Lower lobe of right lung (tissue), 2 donors: Measurements from ENCODE around the gene GRN. TPM values are rescaled to one million over a fixed set of nuclear protein-coding genes. Genes with fewer than 3 reads are reported as not detected.

ENCODE experiments used
- ATAC-seq, 2 donors: fragments of 200-7000 bp; cut with Tn5 transposase; one replicate each; pipeline ENCODE4 v1.9.1; 2020 to 2022; ENCODE audit warnings: mild to moderate bottlenecking in 2 of 2, moderate library complexity in 2 of 2
- DNase-seq: peaks from one replicate; pipeline ENCODE4 v3.0.0-alpha.2; 2020
- H3K27ac ChIP-seq: fragments of 200-600 bp; one replicate; pipeline ENCODE4 v1.8.0; 2022
- H3K27me3 ChIP-seq: fragments of 200-600 bp; one replicate; pipeline ENCODE4 v1.8.0; 2022; ENCODE audit warnings: low read depth
- H3K36me3 ChIP-seq: fragments of 200-600 bp; one replicate; pipeline ENCODE4 v1.8.0; 2022; ENCODE audit warnings: mild to moderate bottlenecking
- H3K4me1 ChIP-seq: fragments of 200-600 bp; one replicate; pipeline ENCODE4 v1.8.0; 2022
- H3K4me3 ChIP-seq: fragments of 200-600 bp; one replicate; pipeline ENCODE4 v1.8.0; 2022; ENCODE audit warnings: mild to moderate bottlenecking
- H3K9me3 ChIP-seq: fragments of 200-600 bp; one replicate; pipeline ENCODE4 v1.8.0; 2022
- intact Hi-C: fragments of 100-400 bp; cut with DNase I; formaldehyde crosslinking; loops from one replicate; pipeline ENCODE4 v1.11.0; 2022
- total RNA-seq: library from RNA; stranded (reverse); fragmentation: NEBNext Ultra II Directional; extraction: Animal tissue kit (Norgen Biotek cat#: 25700); gene quantifications from one replicate; pipeline ENCODE4 v1.2.1, GENCODE V29; 2021
- TF ChIP-seq, protein P1 (sequence below): fragments of 200-600 bp; IDR thresholded peaks from one replicate; pipeline ENCODE4 v1.8.0; 2022; ENCODE audit warnings: antibody characterized with exemption, mild to moderate bottlenecking
- donor health status: DM: no; HTN: yes; CAD: no; lungs with severe emphysema.

The GRN gene
- total RNA-seq, 1 donor from 2014 or later, result 1,241 TPM

DNA sequence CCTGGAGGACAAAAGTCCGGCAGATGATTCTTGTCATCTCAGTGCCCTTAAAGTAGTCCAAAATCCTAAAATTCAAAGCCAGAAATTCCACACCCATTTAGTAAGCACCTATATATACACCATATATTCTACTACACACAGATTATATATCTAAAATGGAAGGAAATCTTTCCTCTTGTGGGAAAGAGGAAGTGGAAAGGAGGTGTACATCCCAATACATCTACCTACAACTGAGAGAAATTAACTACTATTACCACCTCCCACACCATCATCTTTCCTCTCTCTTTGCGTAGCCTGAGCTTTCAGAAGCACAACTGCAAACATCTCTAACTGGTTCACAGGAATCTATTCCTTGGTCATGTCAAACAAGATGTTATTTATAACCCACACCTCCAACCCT lies 49.7 kb downstream of the GRN start:
- H3K4me3 ChIP-seq, result no peak overlapping the region
- ATAC-seq, result no peak
- no peaks in the 10 kb centered on the region for H3K27me3 ChIP-seq
- intact Hi-C loops, result no loop called here
- H3K9me3 ChIP-seq, result no peaks in the 10 kb centered on the region
- TF ChIP-seq, protein P1, sequence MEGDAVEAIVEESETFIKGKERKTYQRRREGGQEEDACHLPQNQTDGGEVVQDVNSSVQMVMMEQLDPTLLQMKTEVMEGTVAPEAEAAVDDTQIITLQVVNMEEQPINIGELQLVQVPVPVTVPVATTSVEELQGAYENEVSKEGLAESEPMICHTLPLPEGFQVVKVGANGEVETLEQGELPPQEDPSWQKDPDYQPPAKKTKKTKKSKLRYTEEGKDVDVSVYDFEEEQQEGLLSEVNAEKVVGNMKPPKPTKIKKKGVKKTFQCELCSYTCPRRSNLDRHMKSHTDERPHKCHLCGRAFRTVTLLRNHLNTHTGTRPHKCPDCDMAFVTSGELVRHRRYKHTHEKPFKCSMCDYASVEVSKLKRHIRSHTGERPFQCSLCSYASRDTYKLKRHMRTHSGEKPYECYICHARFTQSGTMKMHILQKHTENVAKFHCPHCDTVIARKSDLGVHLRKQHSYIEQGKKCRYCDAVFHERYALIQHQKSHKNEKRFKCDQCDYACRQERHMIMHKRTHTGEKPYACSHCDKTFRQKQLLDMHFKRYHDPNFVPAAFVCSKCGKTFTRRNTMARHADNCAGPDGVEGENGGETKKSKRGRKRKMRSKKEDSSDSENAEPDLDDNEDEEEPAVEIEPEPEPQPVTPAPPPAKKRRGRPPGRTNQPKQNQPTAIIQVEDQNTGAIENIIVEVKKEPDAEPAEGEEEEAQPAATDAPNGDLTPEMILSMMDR, result no peak
- H3K4me1 ChIP-seq, result no peaks in the 10 kb centered on the region
- H3K27ac ChIP-seq, result no peak overlapping the region
- H3K36me3 ChIP-seq, result peaks cover 36% of the 10 kb centered on the region
- DNase-seq, result no peak

DNA sequence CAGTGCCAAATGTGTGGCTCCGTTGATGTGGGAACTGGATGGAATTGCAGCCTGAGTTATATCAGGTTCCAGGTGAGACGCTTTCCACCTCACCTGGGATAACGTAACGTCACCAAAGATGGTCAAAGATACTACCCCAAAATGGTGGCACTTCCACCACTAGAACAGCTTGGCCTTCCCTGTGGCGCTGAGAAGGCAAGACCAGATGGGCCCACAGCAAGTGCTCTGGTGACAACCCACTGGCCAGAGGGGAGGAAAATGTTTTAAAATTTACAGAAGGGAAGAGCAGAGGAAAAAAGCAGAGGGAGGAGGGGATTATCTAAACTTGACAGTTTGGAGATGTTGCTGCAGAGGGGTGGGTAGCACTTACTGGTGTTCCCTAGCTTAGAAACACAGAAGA lies 51.8 kb downstream of the GRN start:
- intact Hi-C loops, result no loop called here
- Histone ChIP-seq H3K4me1 (no peaks in the 10 kb centered on the region), H3K9me3 (no peaks in the 10 kb centered on the region), H3K27ac (no peak overlapping the region), H3K4me3 (no peak overlapping the region), H3K27me3 (no peaks in the 10 kb centered on the region), H3K36me3 (peaks cover 57% of the 10 kb centered on the region)
- DNase-seq (no peak), ATAC-seq (no peak)
- TF ChIP-seq, protein P1, result no peak

DNA sequence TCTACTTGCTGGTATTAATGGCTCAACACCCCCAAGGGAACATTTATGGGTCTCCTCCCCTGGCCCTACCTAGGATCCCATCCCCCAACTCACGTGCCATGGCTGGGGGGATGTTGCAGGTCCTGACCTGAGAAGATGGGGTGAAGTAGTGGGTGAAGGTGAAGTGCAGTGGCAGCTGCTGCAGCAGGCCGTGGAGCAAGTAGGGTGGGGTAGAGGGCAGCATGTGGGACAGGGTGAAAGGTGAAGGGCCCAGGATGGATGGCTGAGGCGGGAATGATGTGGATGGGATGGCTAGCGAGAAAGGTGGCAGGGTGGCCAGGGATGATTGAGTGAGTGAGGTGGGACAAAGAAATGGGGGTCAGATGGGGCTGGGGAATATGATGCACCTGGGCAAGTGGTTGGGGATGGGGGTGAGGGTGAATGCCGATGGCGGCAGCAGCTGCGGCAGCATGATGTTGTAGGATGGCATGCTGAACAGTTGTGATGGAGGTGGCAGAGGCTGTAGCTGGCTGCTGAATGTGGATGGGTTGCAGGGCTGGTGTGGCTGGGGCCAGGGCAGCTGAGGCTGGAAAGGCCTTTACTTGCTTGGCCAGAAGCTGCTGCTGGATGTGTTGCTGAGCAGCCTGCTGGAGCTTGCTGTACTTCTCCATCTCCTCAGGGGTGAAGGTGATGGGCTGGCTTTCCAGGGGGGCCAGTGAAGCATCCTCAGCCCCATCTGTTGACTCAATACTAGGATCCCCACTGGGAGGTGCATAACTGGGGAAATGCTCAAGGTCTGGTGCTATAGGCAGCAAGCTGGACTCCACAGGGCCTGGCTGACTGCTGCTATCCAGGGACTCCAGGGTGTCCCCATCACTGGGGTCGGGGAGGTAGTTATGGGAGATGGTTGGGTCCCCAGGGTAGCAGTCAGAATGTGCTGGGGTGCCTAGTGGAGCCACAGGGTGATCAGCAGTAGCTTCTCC lies 52.7 kb downstream of the GRN start:
- ATAC-seq, result no peak
- Histone ChIP-seq H3K4me3 (no peak overlapping the region), H3K4me1 (no peaks in the 10 kb centered on the region), H3K36me3 (peaks cover 63% of the 10 kb centered on the region), H3K27me3 (no peaks in the 10 kb centered on the region), H3K27ac (no peak overlapping the region), H3K9me3 (no peaks in the 10 kb centered on the region)
- intact Hi-C loops, result no loop called here
- DNase-seq, result no peak
- TF ChIP-seq, protein P1, result no peak

DNA sequence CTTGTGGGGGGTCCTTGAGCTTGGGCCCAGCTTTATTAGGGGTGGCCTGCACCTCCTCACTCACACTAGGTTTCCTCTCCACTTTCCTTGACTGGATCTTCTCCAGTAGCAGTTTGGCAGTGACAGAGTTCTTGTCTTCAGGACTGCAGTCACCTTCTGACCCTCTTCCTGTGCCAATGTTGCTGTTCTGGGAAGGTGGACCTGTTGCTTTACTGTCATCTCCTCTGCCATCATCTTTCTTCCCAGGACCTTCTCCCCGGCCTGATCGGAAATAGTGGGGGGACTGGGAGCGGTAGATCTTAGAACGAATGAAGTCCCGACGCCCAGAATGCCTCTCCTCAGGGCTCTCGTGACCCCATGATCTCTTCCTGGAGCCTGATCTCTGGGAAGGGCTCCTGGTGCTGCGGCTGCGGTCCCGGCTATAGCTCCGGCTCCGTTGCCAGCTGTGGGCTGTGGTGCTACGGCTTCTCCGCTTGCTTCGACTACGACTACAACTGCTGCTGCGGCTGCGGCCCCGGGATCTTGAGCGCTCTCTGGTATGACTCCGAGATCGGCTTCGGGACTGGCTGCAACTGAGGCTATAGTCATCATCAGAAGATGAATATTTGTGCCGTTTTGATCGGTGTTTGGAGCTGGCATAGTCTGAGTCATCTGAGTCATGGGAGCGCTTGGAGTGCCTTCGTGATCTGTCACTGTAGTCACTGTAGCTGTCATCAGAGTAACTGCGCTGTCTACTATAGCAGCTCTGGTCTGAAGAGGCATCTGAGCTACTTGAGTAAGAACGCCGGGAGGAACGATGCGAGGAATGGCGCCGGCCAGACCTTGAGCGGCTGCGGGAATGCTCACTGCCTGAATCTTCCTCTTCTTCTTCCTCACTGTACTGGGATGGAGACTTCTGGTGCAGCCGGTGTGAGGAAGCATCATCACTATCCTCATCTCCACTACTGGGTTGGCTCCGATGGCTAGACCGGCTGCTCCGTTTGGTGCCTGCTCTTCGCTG lies 53.9 kb downstream of the GRN start:
- intact Hi-C loops, result no loop called here

More for the DNA sequence above, 53.9 kb downstream of the GRN start:
- H3K36me3 ChIP-seq, result peaks cover 75% of the 10 kb centered on the region
- ATAC-seq, result no peak
- DNase-seq, result no peak
- H3K4me3 ChIP-seq, result no peak overlapping the region
- no peaks in the 10 kb centered on the region for H3K4me1 ChIP-seq
- no peaks in the 10 kb centered on the region for H3K9me3 ChIP-seq
- H3K27ac ChIP-seq, result no peak overlapping the region
- TF ChIP-seq, protein P1, result no peak
- no peaks in the 10 kb centered on the region for H3K27me3 ChIP-seq
